NCI-H82 treated with DMSO at 0.1 percent for 48 hours (cell line): ENCODE measurements around the gene DAPK2.

Experiments used
- DNase-seq: peaks from one replicate; lab custom pipeline; 2025; ENCODE audit not compliant: unreplicated experiment; lab: John Stamatoyannopoulos, UW

Gene DAPK2

DNA sequence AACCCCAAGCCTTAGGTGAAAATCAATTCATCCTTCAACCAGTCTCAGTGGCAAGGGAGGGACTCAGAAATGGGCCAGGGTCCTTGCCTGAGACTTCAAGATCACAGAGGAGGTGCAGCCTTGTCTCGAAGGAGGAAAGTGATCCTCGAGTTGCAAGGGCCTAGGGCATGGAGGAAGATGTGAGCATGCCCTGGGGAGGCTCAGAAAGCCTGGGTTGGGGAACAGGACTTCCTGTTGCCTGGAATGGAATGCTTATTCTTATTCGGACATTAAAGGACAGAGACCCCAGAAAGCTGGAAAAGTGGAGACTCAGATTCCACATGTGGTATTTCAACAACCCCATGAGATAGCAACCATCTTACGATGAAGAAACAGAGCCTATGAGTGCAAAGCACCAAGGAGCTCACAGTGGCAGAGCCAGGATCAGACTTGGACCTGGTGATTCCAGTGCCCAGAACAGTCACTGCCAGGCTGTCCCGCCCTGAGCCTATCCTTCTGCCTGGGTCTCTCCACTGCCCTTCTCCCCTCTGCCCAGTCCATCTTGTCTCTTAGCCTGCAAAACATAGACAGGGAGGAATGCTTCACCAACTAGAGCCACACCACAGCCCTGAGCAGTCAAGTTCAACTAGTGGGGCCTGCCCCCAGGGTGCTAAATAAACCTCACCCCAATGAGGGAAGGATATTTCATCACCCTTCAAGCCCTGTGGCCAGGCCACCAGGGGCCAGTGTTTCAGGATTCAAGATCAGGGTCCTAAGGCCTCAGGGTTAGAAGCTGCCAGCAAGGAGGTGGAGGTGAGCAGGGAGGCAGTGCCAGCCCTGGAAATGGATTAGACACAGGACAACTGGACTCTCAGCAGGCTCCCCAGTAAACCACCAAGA is 21.9 kb downstream of the DAPK2 start:
- no peak for DNase-seq

DNA sequence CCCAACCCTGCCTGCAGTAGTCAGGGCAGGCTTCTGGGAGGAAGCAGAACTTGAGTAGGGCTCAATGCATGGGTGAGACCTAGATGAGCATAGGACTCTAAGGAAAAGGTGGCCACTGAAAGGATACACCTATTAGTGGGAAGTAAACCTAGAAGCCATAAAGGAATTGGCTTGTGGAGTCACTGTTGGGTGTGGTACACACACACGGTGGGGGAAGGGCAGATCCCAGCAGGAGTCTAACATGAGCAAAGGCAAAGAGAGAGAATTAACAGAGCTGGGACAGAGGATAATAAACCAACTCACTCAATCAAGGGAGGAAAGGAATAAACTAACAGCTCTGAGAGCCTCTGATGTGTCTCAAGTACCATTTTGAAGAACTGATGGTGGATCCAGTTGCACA is 23.1 kb downstream of the DAPK2 start:
- no peak for DNase-seq

DNA sequence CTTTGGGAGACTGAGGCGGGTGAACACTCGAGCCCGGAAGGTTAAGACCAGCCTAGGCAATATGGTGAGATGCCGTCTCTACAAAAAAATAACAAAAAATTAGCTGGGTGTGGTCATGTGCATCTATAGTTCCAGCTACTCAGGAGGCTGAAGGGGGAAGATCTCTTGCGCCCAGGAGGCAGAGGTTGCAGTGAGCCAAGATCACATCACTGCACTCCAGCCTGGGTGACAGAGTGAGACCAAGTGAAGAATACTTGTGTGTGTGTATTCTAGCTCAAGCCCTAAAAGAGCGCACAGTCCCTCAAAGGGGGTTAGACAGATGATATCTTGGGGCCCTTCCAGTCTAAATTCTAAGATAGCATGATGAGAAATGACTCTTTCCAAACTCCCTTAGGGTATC is 23.7 kb downstream of the DAPK2 start:
- DNase-seq = no peak

DNA sequence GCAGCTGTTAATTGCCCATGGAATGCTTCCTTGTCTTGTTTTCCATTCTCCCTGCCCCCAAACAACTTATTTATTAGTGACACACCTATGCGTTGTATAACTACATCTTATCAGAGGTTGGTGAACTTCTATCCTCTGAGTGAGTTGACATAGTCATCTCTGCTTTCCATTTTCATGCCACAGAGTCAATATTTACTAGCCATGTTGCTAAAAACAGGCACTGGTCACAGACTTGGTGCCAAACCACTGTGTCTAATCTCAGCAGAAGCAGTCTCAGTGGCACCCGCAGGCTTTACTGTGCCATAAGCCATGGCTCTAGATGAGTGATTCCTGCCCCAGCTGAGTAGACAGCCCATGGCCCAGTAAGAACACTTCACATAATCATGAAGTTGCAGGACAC is 26.5 kb downstream of the DAPK2 start:
- no peak for DNase-seq

DNA sequence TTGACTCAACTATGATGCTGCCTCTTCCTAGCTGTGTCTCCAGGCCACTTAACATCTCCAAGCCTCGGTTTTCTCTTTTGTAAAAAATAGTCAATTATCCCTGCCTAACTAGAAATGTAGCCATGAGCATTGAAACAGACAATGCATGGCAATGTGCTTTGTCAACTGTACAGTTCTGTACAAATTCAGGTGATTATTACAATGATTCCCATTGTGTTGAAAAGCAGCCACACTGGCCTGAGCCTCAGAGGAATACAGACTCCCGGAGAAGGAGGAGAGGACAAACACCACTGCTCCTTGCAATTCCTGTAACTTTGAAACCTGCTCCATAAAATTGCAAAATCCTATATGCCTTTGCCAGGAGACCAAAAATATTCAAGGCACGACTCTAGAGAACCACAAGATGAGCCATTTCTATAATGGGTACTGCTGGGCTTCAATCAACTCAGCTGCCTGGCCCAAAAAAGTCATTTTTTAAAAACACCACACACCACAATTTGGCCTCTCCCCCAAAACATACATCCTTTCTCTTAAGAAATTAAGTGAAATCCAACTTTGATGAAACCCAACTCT is 28.6 kb downstream of the DAPK2 start:
- DNase-seq = no peak

DNA sequence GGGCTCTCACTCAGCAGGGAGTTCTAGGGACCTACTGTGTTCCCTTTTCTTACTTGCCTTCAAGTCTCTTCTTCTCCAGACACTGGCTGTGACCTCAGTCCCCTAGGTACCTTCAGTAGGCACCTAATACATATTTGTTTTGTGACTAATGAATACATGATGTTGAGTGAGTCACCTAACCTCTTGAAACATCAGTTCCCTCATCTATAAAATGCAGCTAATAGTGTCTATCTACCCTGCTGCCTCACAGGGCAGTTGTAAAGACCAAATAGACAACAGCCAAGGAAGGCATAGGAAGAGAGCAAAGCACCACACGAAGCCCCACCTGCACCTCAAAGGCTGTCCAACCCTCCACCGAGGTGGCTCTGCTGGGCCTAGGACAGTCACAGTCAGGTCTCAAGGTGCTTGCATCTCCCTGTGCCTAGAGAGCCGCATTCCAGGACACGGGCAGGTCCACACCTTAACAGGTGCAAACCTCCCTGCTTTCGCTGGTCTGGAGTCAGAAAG is 29.1 kb downstream of the DAPK2 start:
- no peak for DNase-seq

DNA sequence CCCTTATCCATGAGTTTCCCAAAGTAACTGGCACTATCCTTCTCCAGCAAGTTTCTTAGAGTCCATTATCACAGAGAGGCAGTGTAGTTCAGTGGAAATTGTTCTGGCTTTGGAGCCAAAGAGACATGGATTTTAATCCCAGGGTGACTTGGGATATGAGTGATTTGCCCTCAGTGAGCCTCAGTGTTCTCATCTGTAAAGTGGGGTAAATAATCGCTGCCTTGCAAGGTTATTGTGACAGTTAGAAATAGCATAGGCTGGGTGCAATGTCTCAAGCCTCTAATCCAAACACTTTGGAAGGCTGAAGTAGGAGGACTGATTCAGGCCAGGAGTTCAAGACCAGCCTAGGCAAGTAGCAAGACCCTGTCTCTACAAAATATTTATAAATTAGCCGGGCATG is 30.0 kb downstream of the DAPK2 start:
- DNase-seq = no peak

DNA sequence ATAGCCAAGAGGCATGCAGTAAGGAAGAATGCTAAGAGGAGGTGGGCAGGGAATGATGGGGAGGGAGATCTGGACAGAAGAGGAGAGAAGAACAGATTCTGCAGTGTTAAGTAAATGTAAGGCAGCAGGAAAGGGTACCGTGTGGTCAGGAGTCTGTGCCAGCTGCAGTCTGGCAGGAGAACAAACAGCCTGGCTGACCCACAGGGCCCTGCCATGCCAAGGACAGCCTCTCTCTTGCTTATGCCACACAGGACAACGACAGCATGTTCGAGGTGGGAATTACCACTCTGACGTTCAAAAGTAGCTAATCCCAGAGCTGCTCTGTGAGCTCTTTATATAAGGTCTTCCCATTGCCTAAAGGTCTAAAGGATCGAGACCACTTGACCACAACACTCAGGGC is 31.3 kb downstream of the DAPK2 start:
- DNase-seq = no peak

DNA sequence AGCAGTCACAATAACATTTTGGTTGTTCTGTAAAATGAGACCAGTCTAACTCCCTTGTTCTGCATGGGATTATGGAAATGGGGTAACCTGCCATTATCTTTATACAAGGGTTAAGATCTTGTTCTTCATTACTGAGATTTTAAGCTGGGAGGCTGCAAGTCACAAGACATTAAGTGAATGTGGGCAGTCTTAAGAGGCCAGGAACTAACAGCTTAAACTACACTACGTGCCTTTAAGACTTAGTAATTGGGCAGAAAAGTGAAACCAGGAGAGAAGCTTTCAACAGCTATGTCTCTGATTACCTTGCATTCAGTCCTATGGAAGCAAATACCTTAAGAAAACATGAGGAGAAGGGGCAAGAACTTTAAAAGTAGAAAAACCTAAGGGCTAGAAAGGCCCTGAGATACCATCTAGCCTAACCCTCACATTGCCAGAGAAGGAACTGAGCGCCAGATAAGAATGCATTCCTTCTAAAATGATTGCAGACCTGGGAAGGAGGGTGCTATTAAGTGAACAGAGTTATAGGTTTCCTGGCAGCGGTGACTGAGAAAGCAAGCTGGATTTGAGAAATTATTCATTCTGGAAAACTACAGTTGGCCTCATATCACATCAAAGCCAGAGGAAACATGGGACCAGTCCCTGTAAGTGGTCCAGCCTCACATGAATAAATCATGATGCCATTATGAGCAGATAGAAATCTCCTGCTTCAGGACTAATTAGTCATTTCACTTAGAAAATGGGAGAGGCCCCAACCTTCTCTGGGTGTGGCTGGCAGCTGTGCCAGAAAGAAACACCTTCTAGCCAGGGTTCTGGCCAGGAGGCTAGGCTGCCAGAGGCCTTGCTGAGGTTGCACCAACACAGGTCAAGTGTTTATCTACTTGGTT is 32.9 kb downstream of the DAPK2 start:
- DNase-seq = no peak

DNA sequence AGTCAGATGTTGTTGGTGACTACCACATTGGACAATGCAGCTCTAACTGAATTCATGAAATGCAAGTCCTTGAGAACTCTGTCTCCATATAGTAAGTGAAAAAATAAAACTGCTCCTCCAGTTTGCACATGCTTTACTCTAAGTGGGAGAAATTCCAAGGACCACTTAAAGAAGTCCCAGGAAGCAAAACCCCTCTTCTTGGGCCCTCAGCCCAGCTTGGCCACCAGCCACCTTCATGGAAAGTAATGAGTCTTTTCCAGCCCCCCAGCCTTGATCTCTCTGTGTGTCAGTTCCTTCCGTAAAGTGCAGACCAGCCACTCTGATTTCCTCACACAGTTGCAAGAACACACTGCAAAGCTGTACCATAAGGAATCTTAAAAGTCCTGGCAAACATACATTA is 34.5 kb downstream of the DAPK2 start:
- DNase-seq = no peak

DNA sequence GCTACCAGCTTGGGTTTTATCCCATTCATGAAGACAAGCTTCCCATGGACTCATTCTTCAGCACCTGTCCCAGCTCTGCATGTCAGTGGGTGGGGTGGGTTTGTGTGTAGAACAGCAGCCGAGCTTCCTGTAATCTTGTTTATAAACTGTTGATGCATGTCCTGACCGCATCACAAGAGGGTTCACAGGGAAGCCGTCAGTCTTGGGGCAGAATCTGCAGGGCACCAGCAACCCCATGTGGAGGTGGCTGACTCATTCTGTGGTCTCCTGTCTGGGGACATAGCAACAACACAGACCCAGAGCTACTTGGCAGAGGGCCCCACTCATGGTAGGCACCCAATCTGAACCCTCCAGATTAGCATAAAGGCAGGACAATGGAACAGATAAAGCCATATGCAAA is 35.6 kb downstream of the DAPK2 start:
- DNase-seq = no peak

DNA sequence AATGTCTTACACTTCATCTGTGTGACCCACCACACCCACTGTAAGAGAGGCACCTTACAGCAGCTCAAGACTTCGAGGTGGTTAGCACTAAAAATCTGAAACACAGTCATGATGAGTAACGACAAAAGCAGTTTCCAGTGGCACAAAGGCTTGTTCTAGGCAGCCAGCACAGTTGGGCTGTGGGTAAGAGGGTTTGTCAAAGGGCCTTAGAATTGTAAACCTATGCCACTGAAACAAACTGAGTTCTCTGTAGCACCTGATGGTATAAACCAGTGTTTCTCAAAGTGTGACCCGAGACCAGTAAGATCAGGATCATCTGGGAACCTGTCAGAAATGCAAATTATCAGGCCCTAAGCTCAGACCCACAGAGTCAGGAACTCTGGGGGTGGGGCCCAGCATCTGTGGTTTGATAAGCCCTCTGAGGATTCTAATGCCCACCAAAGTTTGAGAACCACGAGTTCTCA is 36.5 kb downstream of the DAPK2 start:
- DNase-seq = no peak

DNA sequence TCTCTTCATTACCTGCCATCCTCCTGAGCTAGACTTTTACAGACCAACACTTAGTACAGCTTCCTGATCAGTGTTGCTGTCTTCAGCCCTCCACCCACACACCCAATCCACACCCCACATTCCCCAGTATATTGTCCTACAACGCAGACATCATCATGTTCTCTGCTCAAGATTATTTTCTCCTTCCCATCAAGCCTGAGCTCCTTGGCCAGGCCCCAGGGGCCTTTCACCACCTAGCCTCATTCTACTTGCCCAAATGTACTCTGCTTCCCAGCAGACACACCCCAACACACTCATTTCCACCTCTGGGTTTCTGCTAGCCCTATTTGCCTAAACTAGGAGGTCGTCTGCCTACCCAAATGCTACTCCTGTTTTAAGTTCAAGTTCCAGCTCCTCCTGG is 37.0 kb downstream of the DAPK2 start:
- no peak for DNase-seq

DNA sequence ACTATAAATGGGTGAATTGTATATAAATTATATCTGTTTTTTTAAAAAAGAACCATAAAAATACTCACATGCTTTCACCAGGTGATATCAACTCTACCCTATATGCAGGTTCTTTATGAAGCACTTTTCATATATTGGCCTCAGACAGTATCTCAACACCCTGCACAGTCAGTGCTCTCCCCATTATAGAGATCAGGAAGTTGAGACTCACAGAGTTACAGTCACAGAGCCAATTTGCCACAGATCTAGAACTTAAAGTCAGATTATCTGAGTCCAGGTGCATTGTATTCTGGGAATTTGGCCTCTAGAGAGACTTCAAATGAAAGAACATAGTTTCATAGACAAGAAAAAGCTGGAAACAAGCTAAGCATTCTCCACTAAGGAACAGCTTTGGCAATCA is 38.1 kb downstream of the DAPK2 start:
- DNase-seq = no peak

DNA sequence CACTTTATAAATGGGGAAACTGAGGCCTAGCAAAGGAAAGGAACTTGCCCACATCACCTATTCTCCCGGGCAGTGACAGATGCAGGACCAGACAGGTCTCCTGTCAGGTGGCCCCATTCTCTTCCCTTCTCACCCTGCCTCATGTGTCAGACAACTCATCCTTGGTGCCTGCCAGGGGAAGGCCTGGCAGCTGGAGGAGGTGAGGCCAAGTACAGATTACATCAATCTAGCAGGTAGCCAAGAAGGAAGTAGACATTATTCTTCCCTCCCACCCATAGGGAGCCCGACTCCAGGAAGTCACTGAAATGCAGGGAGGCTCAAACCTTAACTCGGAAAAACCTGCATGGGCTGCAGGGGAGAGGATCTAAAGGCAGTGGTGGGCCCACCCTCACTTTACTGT is 39.6 kb downstream of the DAPK2 start:
- DNase-seq = no peak

DNA sequence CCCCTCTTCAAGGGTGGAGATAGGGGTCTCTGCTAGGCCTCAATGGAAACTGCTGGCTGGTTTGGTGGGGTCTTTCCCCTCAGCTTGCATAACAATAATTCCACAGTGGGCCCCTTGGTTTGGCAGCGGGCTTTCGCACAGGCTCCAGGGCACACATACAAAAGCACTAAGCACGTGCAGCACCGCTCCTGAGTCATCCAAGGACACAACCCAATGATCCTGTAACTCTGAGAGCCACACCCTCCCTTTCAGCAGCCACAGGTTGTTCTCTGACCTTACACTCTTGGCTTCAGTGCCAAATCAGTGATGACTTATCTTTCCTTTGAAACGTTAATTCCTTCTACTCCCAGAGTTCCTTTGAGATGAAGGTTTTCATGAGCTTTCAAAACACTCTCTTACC is 41.7 kb downstream of the DAPK2 start:
- DNase-seq = no peak

DNA sequence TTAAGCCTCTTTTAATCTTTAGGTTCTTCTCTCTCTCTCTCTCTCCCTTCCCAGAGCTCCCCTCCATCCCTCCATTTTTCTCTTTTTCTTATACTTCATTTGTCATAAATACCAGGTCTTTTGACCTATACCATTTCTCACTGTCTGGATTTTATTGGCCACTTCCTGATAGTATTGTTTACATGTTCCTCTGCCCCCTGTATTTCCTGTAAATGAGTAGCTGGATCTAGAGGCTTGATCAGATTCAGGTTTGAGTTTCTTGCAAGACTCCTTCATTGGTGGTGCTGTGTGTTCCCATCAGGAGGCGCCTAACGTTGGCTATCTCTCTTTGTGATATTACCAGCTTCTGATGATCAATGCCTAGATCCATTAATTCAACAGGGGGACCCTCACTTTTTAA is 42.2 kb downstream of the DAPK2 start:
- no peak for DNase-seq

DNA sequence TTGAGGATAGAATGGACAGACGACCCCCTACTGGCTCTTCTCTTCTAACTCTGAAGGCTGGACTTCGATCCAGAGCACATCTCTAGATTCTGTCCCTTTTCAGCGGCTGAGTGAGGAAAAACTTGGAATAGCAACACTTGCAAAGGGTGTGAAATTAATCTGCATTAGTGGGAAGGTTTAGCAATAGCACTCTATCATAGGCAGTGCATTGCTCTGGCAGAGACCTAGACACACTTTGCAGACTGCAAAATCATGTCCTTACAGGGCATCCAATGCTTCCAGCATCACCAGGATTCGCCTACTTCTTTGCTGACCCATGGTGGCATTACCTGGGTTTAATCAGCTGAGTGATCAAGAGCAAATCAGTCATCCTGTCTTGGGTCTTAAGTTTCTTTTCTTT is 43.1 kb downstream of the DAPK2 start:
- no peak for DNase-seq

DNA sequence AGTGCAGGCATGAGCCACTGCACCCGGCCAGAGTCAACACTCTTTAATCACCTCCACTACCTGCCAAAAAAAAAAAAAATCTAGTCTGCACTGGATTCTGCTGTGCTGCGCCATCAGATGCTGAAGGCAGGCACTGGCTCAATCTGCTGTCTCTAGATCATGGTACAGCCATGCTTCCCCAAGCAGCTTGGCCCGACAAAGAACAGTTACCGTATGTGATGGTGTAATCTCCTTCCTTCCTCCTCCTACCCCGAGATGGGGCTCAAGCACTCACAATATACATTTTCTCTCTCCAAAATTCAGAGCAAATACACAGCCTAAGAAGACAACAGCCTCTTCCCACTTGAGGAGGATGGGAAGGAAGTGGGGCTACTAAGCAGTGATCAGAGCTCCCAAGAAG is 45.1 kb downstream of the DAPK2 start:
- no peak for DNase-seq

DNA sequence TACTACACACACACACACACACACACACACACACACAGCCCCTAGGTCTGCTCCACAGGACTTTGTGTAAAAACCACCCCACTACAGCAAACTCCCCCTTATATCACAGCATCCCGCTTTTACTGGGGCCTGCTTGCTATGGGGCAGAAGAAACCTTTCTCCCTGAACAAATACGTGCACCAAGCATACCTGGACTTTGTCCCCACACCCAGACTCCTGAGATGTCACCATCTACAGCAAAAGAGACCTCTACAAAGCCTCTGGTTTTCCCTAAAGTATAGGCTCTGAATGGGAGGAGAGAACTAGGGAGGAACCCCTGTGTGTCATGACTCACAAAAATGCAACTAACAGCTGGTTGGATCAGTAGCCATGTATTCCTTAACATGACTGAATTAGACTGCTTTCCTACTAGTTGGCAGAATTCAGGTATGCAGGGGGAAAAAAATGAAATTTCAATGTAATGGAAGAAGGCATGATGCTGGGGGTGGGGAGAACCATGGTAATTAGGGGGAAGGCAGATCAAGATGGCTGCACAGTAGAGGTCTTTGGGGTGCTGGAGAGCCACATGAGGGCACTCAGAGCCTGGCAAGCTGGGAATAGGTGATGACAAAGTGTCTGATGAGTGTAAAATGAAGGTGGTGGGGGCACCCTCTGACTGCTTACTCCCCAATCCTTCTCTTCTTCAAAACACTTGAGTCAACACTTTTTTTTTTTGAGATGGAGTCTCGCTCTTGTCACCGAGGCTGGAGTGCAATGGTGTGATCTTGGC is 45.9 kb downstream of the DAPK2 start:
- no peak for DNase-seq

DNA sequence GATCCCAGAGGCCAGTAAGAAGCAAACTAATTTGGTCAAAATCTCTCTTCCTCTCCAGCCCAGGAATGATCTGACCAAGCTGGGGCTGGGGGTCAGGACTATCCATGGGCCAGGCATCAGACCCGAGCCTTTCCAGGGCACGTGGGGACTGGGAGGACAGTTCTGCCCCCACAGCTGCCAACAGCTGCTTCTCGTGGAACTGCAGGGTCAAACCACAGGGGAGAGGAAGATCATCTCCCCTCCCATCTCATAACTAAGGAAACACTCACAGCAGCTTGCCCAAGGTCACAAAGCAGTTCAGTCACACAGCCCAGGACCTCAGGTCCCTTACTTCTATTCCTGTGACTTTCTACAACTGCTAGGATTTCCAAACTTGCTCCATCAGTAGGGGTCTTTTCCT is 47.1 kb downstream of the DAPK2 start:
- no peak for DNase-seq
